ENCODE results near the gene MPC1.
A peak's percentile ranks its signal among the peaks of the same experiment; 100 is the strongest.
"Not testable (repeated sequence)": the region's sequence is repeated elsewhere in the genome, so short reads cannot be mapped to it uniquely, and the experiment has no call there.

MPC1 gene

GRCh38 chr6:166355552-166355951 is 27.2 kb downstream of the MPC1 start:
- TF ChIP-seq POLR2A (IDR thresholded peaks at IDR 0.05; ENCODE audit: low read length) (no peak), GATA1 (IDR thresholded peaks at IDR 0.05; ENCODE audit: low read depth, low read length) (no peak)

GRCh38 chr6:166354965-166355364 is 27.8 kb downstream of the MPC1 start:
- DNase-seq: no peak
- no peak for TF ChIP-seq POLR2A (IDR thresholded peaks at IDR 0.05; ENCODE audit: low read length)
- no peak for TF ChIP-seq GATA1 (IDR thresholded peaks at IDR 0.05; ENCODE audit: low read depth, low read length)

More at GRCh38 chr6:166355552-166355951, 27.2 kb downstream of the MPC1 start:
- DNase-seq: no peak

- no peak for DNase-seq
- TF ChIP-seq POLR2A (IDR thresholded peaks at IDR 0.05; ENCODE audit: low read length) (no peak), GATA1 (IDR thresholded peaks at IDR 0.05; ENCODE audit: low read depth, low read length) (no peak)
Observed at GRCh38 chr6:166354143-166354542, 28.6 kb downstream of the MPC1 start.

GRCh38 chr6:166353507-166353906 is 29.2 kb downstream of the MPC1 start:
- no peak for DNase-seq
- TF ChIP-seq GATA1 (IDR thresholded peaks at IDR 0.05; ENCODE audit: low read depth, low read length) (no peak), POLR2A (IDR thresholded peaks at IDR 0.05; ENCODE audit: low read length) (no peak)

GRCh38 chr6:166352923-166353322 is 29.8 kb downstream of the MPC1 start:
- TF ChIP-seq GATA1 (IDR thresholded peaks at IDR 0.05; ENCODE audit: low read depth, low read length) (no peak), POLR2A (IDR thresholded peaks at IDR 0.05; ENCODE audit: low read length) (no peak)
- DNase-seq: no peak

GRCh38 chr6:166351715-166352285 is 30.9 kb downstream of the MPC1 start:
- no peak for DNase-seq
- TF ChIP-seq POLR2A (IDR thresholded peaks at IDR 0.05; ENCODE audit: low read length) (no peak), GATA1 (IDR thresholded peaks at IDR 0.05; ENCODE audit: low read depth, low read length) (no peak)

GRCh38 chr6:166348305-166348949 is 34.3 kb downstream of the MPC1 start:
- no peak for DNase-seq
- no peak for TF ChIP-seq POLR2A (IDR thresholded peaks at IDR 0.05; ENCODE audit: low read length)
- TF ChIP-seq GATA1 (IDR thresholded peaks at IDR 0.05; ENCODE audit: low read depth, low read length): no peak

GRCh38 chr6:166346965-166347364 is 35.8 kb downstream of the MPC1 start:
- no peak for DNase-seq
- TF ChIP-seq POLR2A (IDR thresholded peaks at IDR 0.05; ENCODE audit: low read length) (no peak), GATA1 (IDR thresholded peaks at IDR 0.05; ENCODE audit: low read depth, low read length) (no peak)

GRCh38 chr6:166346449-166346848 is 36.3 kb downstream of the MPC1 start:
- DNase-seq: no peak
- no peak for TF ChIP-seq POLR2A (IDR thresholded peaks at IDR 0.05; ENCODE audit: low read length)
- no peak for TF ChIP-seq GATA1 (IDR thresholded peaks at IDR 0.05; ENCODE audit: low read depth, low read length)

- DNase-seq: not testable (repeated sequence)
Observed at GRCh38 chr6:166345672-166346071, 37.1 kb downstream of the MPC1 start.

GRCh38 chr6:166344921-166345320 is 37.8 kb downstream of the MPC1 start:
- not testable (repeated sequence) for DNase-seq

- no peak for DNase-seq
- TF ChIP-seq POLR2A (IDR thresholded peaks at IDR 0.05; ENCODE audit: low read length): no peak
- no peak for TF ChIP-seq GATA1 (IDR thresholded peaks at IDR 0.05; ENCODE audit: low read depth, low read length)
Observed at GRCh38 chr6:166344240-166344639, 38.5 kb downstream of the MPC1 start.

- DNase-seq: peak in 1 of 2 experiments; percentile 37
- TF ChIP-seq GATA1 (IDR thresholded peaks at IDR 0.05; ENCODE audit: low read depth, low read length) (no peak), POLR2A (IDR thresholded peaks at IDR 0.05; ENCODE audit: low read length) (no peak)
Observed at GRCh38 chr6:166343150-166343487, 39.6 kb downstream of the MPC1 start.

- TF ChIP-seq GATA1 (IDR thresholded peaks at IDR 0.05; ENCODE audit: low read depth, low read length) (no peak), POLR2A (IDR thresholded peaks at IDR 0.05; ENCODE audit: low read length) (peak; percentile 95)
- DNase-seq: peak; percentile 88 to 90
Observed at GRCh38 chr6:166342349-166343149, 40.2 kb downstream of the MPC1 start, which contains the start of gene SFT2D1. Gene SFT2D1, minus strand, starts transcription at chr6:166342545. Its CDS starts 64 bp downstream, at chr6:166342481.

GRCh38 chr6:166341977-166342348 is 40.8 kb downstream of the MPC1 start:
- no peak for TF ChIP-seq POLR2A (IDR thresholded peaks at IDR 0.05; ENCODE audit: low read length)
- TF ChIP-seq GATA1 (IDR thresholded peaks at IDR 0.05; ENCODE audit: low read depth, low read length): no peak
- DNase-seq: peak; percentile 50 to 61

Measured in erythroblast (primary cell).